ENCODE data around the gene CRYZ. TPM values are rescaled to one million over a fixed set of nuclear protein-coding genes. Genes with fewer than 3 reads are reported as not detected.

CRYZ gene
- total RNA-seq, 2 donors from 2014 or later, result 15.6 to 19.5 TPM

GRCh38 chr1:74716822-74717221 lies 16.0 kb downstream of the CRYZ start:
- no peak overlapping the region for H3K4me3 Mint-ChIP-seq
- H3K4me1 Mint-ChIP-seq (ENCODE audit: low read depth), result no peaks in the 10 kb centered on the region
- H3K27ac Mint-ChIP-seq, result no peak overlapping the region

DNA sequence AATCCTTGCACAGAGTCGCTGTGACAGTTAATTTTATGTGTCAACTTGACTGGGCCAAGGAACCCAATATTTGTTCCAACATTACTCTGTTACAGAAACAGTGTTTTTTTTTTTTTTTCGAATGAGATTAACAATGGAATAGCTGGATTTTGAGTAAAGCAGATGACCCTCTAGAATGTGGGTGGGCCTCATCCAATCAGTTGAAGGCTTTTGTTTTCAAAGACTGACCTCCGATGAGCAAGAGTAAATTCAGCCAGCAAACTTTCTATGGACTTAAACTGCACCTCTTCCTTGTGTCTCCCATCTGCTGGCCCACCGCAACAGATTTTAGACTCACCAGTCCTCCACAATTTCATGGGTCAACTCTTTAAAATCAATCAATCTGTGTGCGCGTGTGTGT lies 17.0 kb downstream of the CRYZ start:
- no peaks in the 10 kb centered on the region for H3K36me3 Mint-ChIP-seq (ENCODE audit: insufficient read depth in 2 of 2)
- H3K27me3 Mint-ChIP-seq (ENCODE audit: low read depth), result no peaks in the 10 kb centered on the region
- H3K9me3 Mint-ChIP-seq, result no peaks in the 10 kb centered on the region
- no peak overlapping the region for H3K27ac Mint-ChIP-seq
- no peak for DNase-seq
- no peak overlapping the region for H3K4me3 Mint-ChIP-seq
- no peak for ATAC-seq (replicated peaks in 1 of 2)
- H3K4me1 Mint-ChIP-seq (ENCODE audit: low read depth), result no peaks in the 10 kb centered on the region

More at GRCh38 chr1:74716822-74717221, 16.0 kb downstream of the CRYZ start:
- ATAC-seq (replicated peaks in 1 of 2) (no peak), DNase-seq (no peak)
- Mint-ChIP-seq H3K27me3 (ENCODE audit: low read depth) (no peaks in the 10 kb centered on the region), H3K36me3 (ENCODE audit: insufficient read depth in 2 of 2) (peaks cover 1% of the 10 kb centered on the region in 2 donors), H3K9me3 (no peaks in the 10 kb centered on the region)

- DNase-seq, result no peak
- Mint-ChIP-seq H3K4me1 (ENCODE audit: low read depth) (no peaks in the 10 kb centered on the region), H3K27me3 (ENCODE audit: low read depth) (no peaks in the 10 kb centered on the region), H3K36me3 (ENCODE audit: insufficient read depth in 2 of 2) (no peaks in the 10 kb centered on the region), H3K4me3 (no peak overlapping the region), H3K27ac (no peak overlapping the region), H3K9me3 (no peaks in the 10 kb centered on the region)
- ATAC-seq (replicated peaks in 1 of 2), result no peak
Observed at GRCh38 chr1:74715236-74715502, 17.7 kb downstream of the CRYZ start.

DNA sequence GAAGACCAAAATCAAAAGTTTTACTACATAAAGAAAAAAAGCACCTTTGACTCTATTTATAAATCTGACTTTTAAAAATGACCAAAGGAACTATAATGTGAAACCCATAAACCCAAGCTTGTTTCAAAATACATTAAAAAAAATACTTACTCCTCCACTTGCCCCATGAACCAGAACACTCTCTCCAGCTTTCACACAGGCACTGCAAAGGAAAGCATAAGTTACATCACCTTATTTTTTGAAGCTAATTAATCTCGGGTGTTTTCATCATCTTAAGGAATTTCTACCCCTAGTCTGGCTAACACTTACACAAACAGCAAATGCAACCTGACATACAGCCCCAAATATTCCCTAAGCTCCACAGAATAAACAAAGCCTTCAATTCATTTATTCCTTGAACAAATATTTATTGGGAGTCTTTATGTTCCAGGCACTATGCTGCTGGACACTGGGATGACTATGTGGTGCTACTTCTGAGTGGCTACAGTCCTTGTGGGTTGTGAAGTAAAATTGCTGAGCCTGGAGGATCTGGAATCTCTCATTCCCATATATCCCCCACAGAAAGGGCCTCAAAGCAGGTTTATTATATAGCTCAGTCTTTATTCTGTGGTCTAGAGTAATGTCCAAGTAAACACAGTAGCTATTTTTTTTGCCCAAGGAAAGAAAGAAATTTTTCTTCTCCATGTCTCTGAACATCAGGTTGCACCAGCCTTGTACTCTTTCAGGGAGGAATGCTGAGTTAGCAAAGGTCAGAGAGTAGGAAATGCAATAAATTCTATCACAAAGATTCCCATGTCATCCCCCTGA lies 18.2 kb downstream of the CRYZ start:
- no peak overlapping the region for H3K27ac Mint-ChIP-seq
- H3K9me3 Mint-ChIP-seq, result no peaks in the 10 kb centered on the region
- no peaks in the 10 kb centered on the region for H3K4me1 Mint-ChIP-seq (ENCODE audit: low read depth)
- DNase-seq (no peak), ATAC-seq (replicated peaks in 1 of 2) (no peak)
- no peaks in the 10 kb centered on the region for H3K36me3 Mint-ChIP-seq (ENCODE audit: insufficient read depth in 2 of 2)
- no peaks in the 10 kb centered on the region for H3K27me3 Mint-ChIP-seq (ENCODE audit: low read depth)
- no peak overlapping the region for H3K4me3 Mint-ChIP-seq

- no peaks in the 10 kb centered on the region for H3K36me3 Mint-ChIP-seq (ENCODE audit: insufficient read depth in 2 of 2)
- H3K9me3 Mint-ChIP-seq, result no peaks in the 10 kb centered on the region
- ATAC-seq (replicated peaks in 1 of 2) (no peak), DNase-seq (no peak)
- H3K27ac Mint-ChIP-seq, result no peak overlapping the region
- no peaks in the 10 kb centered on the region for H3K4me1 Mint-ChIP-seq (ENCODE audit: low read depth)
- no peak overlapping the region for H3K4me3 Mint-ChIP-seq
- H3K27me3 Mint-ChIP-seq (ENCODE audit: low read depth), result no peaks in the 10 kb centered on the region
Observed at GRCh38 chr1:74713849-74714248, 19.0 kb downstream of the CRYZ start.

GRCh38 chr1:74712881-74713280 lies 20.0 kb downstream of the CRYZ start:
- Mint-ChIP-seq H3K36me3 (ENCODE audit: insufficient read depth in 2 of 2) (peaks cover 0 to 2% of the 10 kb centered on the region in 2 donors), H3K27me3 (ENCODE audit: low read depth) (no peaks in the 10 kb centered on the region), H3K4me3 (no peak overlapping the region)

DNA sequence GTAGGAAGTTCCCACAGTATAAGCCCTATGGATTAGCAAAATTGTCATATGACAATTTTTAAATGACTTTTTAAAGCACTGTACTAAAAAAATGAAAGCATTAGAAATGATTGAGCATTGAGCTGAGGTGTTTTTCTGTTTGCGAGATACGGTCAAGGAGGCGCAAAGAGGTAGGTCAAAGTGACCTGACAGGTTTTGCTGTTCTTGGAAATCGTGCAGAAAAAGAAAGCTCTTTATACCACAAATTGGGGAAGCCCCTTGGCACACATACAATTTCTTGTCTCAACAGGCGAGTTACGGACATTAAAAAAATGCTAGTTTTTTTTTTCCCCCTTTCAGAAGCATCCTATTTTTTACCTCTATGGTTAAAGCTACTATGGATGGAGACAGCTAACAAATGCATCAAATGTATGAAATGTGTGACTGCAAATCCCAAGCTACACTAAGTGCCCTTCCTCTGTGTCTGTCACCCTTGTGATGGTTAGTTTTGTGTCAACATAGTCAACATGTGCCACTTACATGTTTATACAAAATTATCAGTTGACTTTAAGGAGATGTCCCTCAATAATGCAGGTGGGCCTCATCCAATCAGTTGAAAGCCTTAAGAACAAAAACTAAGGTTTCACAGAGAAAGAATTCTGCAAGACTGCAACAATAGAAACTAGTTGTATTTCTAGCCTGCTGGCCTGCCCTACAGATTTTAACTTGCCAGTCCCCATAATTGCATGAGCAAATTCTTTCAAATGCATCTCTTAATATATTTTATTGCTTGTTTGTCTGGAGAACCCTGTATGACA lies 29.3 kb downstream of the CRYZ start:
- Mint-ChIP-seq H3K36me3 (ENCODE audit: insufficient read depth in 2 of 2) (peaks cover 0 to 8% of the 10 kb centered on the region in 2 donors), H3K9me3 (no peaks in the 10 kb centered on the region), H3K4me1 (ENCODE audit: low read depth) (no peaks in the 10 kb centered on the region), H3K27me3 (ENCODE audit: low read depth) (no peaks in the 10 kb centered on the region), H3K4me3 (no peak overlapping the region), H3K27ac (no peak overlapping the region)
- ATAC-seq (replicated peaks in 1 of 2) (no peak), DNase-seq (no peak)

More at GRCh38 chr1:74712881-74713280, 20.0 kb downstream of the CRYZ start:
- no peak for ATAC-seq (replicated peaks in 1 of 2)
- DNase-seq, result no peak
- no peak overlapping the region for H3K27ac Mint-ChIP-seq
- H3K9me3 Mint-ChIP-seq, result no peaks in the 10 kb centered on the region
- no peaks in the 10 kb centered on the region for H3K4me1 Mint-ChIP-seq (ENCODE audit: low read depth)

DNA sequence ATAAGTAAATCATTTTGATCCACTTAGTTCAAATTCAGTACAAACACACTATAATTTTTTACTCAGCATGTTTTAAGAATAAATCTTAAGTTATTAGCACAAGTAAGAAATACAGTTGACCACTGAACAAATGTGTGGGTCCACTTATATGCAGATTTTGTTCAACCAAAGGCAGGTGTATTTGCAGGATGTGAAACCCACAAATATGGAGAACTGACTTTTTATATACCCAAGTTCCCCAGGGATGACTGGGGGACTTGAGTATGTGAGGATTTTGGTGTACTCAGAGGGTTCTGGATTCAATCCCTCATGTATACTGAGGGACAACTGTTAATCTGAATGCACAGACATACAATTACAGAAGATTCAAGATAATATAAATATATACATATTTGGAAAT lies 33.5 kb downstream of the CRYZ start:
- no peaks in the 10 kb centered on the region for H3K27me3 Mint-ChIP-seq (ENCODE audit: low read depth)
- DNase-seq (no peak), ATAC-seq (replicated peaks in 1 of 2) (no peak)
- H3K4me3 Mint-ChIP-seq, result no peak overlapping the region
- H3K36me3 Mint-ChIP-seq (ENCODE audit: insufficient read depth in 2 of 2), result peaks cover 0 to 4% of the 10 kb centered on the region in 2 donors
- H3K27ac Mint-ChIP-seq, result no peak overlapping the region
- no peaks in the 10 kb centered on the region for H3K4me1 Mint-ChIP-seq (ENCODE audit: low read depth)
- H3K9me3 Mint-ChIP-seq, result no peaks in the 10 kb centered on the region

DNA sequence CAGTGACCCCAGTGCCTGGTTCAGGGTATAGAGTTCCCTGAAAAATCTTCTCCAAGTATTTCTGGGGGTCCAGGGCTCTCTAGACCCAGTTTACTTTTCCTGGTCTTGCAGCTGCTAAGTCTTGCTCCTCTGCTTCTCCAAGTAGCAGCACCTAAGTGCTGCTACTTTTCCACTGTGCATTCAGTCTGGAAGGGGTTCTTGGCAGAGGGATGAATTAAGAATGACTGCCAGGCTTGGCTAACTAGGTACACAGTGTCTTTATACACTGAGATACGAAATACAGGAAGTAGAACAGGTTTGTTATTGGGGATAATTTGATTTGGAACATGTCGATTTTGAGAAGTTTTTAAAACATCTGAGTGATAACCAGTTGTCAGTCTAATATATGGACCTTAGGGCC lies 35.0 kb downstream of the CRYZ start:
- DNase-seq, result no peak
- Mint-ChIP-seq H3K36me3 (ENCODE audit: insufficient read depth in 2 of 2) (no peaks in the 10 kb centered on the region), H3K27me3 (ENCODE audit: low read depth) (no peaks in the 10 kb centered on the region), H3K27ac (no peak overlapping the region), H3K4me1 (ENCODE audit: low read depth) (no peaks in the 10 kb centered on the region), H3K4me3 (no peak overlapping the region), H3K9me3 (no peaks in the 10 kb centered on the region)
- no peak for ATAC-seq (replicated peaks in 1 of 2)

DNA sequence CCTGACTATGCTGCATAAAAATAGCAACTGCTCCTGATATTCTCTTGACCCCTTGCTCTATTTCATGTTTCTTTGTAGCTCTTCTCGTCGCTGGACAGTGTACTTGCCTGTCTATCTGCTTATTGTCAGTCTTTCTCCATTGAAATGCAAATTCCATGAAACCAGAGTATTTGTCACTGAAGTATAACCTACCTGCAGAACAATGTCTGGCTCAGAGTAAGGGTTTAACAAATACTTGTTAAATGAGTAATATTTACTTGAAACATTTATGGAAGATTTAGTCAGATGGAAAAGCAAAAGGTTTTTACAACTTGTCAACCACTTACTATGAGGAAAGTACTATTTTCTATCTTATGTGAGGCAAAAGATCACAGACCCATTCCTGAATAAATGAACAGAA lies 39.4 kb downstream of the CRYZ start:
- no peaks in the 10 kb centered on the region for H3K9me3 Mint-ChIP-seq

DNA sequence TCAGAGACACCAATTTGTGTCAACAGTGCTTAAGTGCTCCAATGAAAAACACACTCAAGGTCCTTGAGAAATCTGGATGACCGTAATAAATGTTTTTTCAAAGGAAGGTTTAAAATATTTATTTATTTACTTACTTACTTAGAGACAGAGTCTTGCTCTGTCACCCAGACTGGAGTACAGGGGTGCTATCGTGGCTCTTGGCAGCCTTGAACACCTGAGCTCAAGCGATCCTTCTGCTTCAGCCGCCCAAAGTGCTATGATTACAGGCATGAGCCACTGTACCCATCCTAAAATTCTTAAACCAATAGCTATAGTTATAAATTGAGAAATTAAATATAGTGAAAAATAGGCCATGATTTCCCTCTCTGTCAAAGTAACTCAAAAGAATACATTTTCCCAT lies 41.9 kb downstream of the CRYZ start:
- Mint-ChIP-seq H3K4me1 (ENCODE audit: low read depth) (peaks cover 5% of the 10 kb centered on the region), H3K27me3 (ENCODE audit: low read depth) (peaks cover 12% of the 10 kb centered on the region), H3K27ac (no peak overlapping the region), H3K4me3 (no peak overlapping the region), H3K36me3 (ENCODE audit: insufficient read depth in 2 of 2) (no peaks in the 10 kb centered on the region), H3K9me3 (no peaks in the 10 kb centered on the region)
- ATAC-seq (replicated peaks in 1 of 2) (no peak), DNase-seq (no peak)

More for the DNA sequence above, 39.4 kb downstream of the CRYZ start:
- no peaks in the 10 kb centered on the region for H3K36me3 Mint-ChIP-seq (ENCODE audit: insufficient read depth in 2 of 2)
- ATAC-seq (replicated peaks in 1 of 2) (no peak), DNase-seq (no peak)
- peaks cover 12% of the 10 kb centered on the region for H3K27me3 Mint-ChIP-seq (ENCODE audit: low read depth)
- no peak overlapping the region for H3K4me3 Mint-ChIP-seq
- H3K27ac Mint-ChIP-seq, result no peak overlapping the region
- peaks cover 5% of the 10 kb centered on the region for H3K4me1 Mint-ChIP-seq (ENCODE audit: low read depth)

GRCh38 chr1:74690364-74690696 lies 42.5 kb downstream of the CRYZ start:
- peaks cover 5% of the 10 kb centered on the region for H3K4me1 Mint-ChIP-seq (ENCODE audit: low read depth)
- ATAC-seq (replicated peaks in 1 of 2), result no peak
- H3K4me3 Mint-ChIP-seq, result no peak overlapping the region
- H3K9me3 Mint-ChIP-seq, result no peaks in the 10 kb centered on the region
- peaks cover 12% of the 10 kb centered on the region for H3K27me3 Mint-ChIP-seq (ENCODE audit: low read depth)
- H3K36me3 Mint-ChIP-seq (ENCODE audit: insufficient read depth in 2 of 2), result no peaks in the 10 kb centered on the region
- H3K27ac Mint-ChIP-seq, result no peak overlapping the region
- no peak for DNase-seq

GRCh38 chr1:74689621-74690363 lies 43.1 kb downstream of the CRYZ start:
- Mint-ChIP-seq H3K27ac (no peak overlapping the region), H3K4me1 (ENCODE audit: low read depth) (peaks cover 5% of the 10 kb centered on the region), H3K9me3 (no peaks in the 10 kb centered on the region), H3K36me3 (ENCODE audit: insufficient read depth in 2 of 2) (no peaks in the 10 kb centered on the region), H3K4me3 (no peak overlapping the region), H3K27me3 (ENCODE audit: low read depth) (peaks cover 12% of the 10 kb centered on the region)
- no peak for ATAC-seq (replicated peaks in 1 of 2)
- peak; percentile 32 to 46 for DNase-seq
